NB4 (cell line): ENCODE results near the gene DHCR7.

ENCODE experiments used
- CTCF ChIP-seq: IDR thresholded peaks from one replicate; pipeline ENCODE4 v1.5.1; 2012; ENCODE audit warnings: low read depth, low read length
- MAX ChIP-seq: IDR thresholded peaks from 2 replicates; pipeline ENCODE4 v1.6.1; 2011; ENCODE audit warnings: low read depth, low read length
- POLR2A ChIP-seq: IDR thresholded peaks from 2 replicates; pipeline ENCODE4 v1.6.1; 2011; ENCODE audit warnings: mild to moderate bottlenecking; ENCODE audit not compliant: insufficient read length; ENCODE audit errors: extremely low read depth

GRCh38 chr11:71450939-71451338 is 2.7 kb upstream of the DHCR7 start:
- TF ChIP-seq MAX (no peak), POLR2A (no peak), CTCF (no peak)
